ENCODE data around the gene OR9A2.

GRCh38 chr7:143047326-143047725 lies 20.4 kb upstream of the OR9A2 start:
- TF ChIP-seq CTCF (IDR thresholded peaks at IDR 0.05; ENCODE audit: low read depth, low read length, missing input control) (no peak), ZBTB33 (IDR thresholded peaks at IDR 0.05) (no peak), RAD21 (IDR thresholded peaks at IDR 0.05) (no peak), MAX (IDR thresholded peaks at IDR 0.05) (no peak), REST (IDR thresholded peaks at IDR 0.05) (no peak), SP1 (IDR thresholded peaks at IDR 0.05) (no peak), FOXA2 (IDR thresholded peaks at IDR 0.05) (no peak), YY1 (IDR thresholded peaks at IDR 0.05) (no peak), TAF1 (conservative IDR thresholded peaks at IDR 0.05) (no peak), GABPA (IDR thresholded peaks at IDR 0.05 in 1 of 2, conservative IDR thresholded peaks at IDR 0.05 in 1 of 2) (no peak)

All from liver (tissue), 3 donors.